Measurements from ENCODE around the gene GLTPD2. TPM values are rescaled to one million over a fixed set of nuclear protein-coding genes. Genes with fewer than 3 reads are reported as not detected.

Gene GLTPD2
- total RNA-seq, 1 experiment from 2014 or later, result not detected

DNA sequence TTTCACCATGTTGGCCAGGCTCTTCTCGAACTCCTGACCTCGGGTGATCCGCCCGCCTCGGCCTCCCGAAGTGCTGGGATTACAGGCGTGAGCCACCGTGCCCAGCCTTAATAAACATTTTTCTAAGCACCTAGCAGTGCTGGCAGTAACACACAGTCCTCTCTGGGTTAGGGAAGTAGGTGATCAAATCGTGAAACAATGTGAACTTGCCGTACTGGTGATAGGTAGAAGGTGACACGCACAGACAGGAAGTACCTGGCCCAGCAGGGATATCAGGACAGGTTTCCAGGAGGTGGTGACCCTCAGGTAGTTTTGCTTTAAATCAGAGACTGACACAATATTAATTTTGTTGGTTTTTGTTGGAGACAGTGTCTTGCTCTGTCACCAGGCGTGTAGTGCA is 22.7 kb downstream of the GLTPD2 start:
- H3K27ac ChIP-seq (ENCODE audit: low read depth, low read length, poor library complexity, severe bottlenecking), result no peak overlapping the region
- H3K4me3 ChIP-seq (ENCODE audit: low read depth, low read length, poor library complexity, severe bottlenecking), result no peak overlapping the region
- no peak for DNase-seq (ENCODE audit: low spot score)
- intact Hi-C loops (cut with micrococcal nuclease; ENCODE audit: unreplicated experiment), result no loop called here
- ChIA-PET POLR2A (ENCODE audit: low non-redundant PET) (no interaction called here), CTCF (no interaction called here)
- BruUV-seq (replicated peaks), result no TSS peak
- peaks cover 4% of the 10 kb centered on the region for H3K4me1 ChIP-seq (ENCODE audit: insufficient read depth, low read length, poor library complexity, severe bottlenecking)
- H3K36me3 ChIP-seq (ENCODE audit: insufficient read depth, low read length, poor library complexity, severe bottlenecking), result no peaks in the 10 kb centered on the region
- no peaks in the 10 kb centered on the region for H3K27me3 ChIP-seq (replicated peaks; ENCODE audit: insufficient read depth, low read depth, low read length, poor library complexity)
- no peaks in the 10 kb centered on the region for H3K9me3 ChIP-seq (ENCODE audit: low read depth, low read length, poor library complexity, severe bottlenecking)
- no peak for TF ChIP-seq EZH2 (IDR thresholded peaks at IDR 0.05; ENCODE audit: borderline replicate concordance, low read depth, low read length, poor library complexity, severe bottlenecking)
- TF ChIP-seq, protein P1, sequence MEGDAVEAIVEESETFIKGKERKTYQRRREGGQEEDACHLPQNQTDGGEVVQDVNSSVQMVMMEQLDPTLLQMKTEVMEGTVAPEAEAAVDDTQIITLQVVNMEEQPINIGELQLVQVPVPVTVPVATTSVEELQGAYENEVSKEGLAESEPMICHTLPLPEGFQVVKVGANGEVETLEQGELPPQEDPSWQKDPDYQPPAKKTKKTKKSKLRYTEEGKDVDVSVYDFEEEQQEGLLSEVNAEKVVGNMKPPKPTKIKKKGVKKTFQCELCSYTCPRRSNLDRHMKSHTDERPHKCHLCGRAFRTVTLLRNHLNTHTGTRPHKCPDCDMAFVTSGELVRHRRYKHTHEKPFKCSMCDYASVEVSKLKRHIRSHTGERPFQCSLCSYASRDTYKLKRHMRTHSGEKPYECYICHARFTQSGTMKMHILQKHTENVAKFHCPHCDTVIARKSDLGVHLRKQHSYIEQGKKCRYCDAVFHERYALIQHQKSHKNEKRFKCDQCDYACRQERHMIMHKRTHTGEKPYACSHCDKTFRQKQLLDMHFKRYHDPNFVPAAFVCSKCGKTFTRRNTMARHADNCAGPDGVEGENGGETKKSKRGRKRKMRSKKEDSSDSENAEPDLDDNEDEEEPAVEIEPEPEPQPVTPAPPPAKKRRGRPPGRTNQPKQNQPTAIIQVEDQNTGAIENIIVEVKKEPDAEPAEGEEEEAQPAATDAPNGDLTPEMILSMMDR (conservative IDR thresholded peaks at IDR 0.05; ENCODE audit: low read depth, low read length), result no peak

DNA sequence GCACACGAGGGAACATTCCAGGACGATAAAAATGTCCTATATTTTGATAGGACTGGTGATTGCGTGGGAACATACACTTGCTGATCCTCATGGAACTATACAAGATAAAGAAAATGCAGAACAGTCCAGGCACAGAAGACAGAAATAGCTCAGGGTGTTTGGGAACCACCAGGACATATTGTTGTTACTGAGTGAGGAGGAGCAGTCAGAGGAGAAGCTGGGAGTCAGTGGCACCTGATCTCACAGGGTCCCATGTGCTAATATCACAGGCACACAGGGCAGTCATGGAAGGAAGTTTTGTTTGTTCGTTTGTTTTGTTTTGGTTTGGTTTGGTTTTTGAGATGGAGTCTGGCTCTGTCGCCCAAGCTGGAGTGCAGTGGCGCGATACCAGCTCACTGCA is 23.9 kb downstream of the GLTPD2 start:
- Histone ChIP-seq H3K4me3 (ENCODE audit: low read depth, low read length, poor library complexity, severe bottlenecking) (no peak overlapping the region), H3K4me1 (ENCODE audit: insufficient read depth, low read length, poor library complexity, severe bottlenecking) (peaks cover 2% of the 10 kb centered on the region), H3K36me3 (ENCODE audit: insufficient read depth, low read length, poor library complexity, severe bottlenecking) (no peaks in the 10 kb centered on the region), H3K27ac (ENCODE audit: low read depth, low read length, poor library complexity, severe bottlenecking) (no peak overlapping the region), H3K27me3 (replicated peaks; ENCODE audit: insufficient read depth, low read depth, low read length, poor library complexity) (no peaks in the 10 kb centered on the region), H3K9me3 (ENCODE audit: low read depth, low read length, poor library complexity, severe bottlenecking) (no peaks in the 10 kb centered on the region)
- BruUV-seq (replicated peaks), result no TSS peak
- intact Hi-C loops (cut with micrococcal nuclease; ENCODE audit: unreplicated experiment), result no loop called here
- CTCF ChIA-PET, result no interaction called here
- POLR2A ChIA-PET (ENCODE audit: low non-redundant PET), result no interaction called here
- DNase-seq (ENCODE audit: low spot score), result no peak
- TF ChIP-seq, protein P1 (conservative IDR thresholded peaks at IDR 0.05; ENCODE audit: low read depth, low read length), result no peak
- no peak for TF ChIP-seq EZH2 (IDR thresholded peaks at IDR 0.05; ENCODE audit: borderline replicate concordance, low read depth, low read length, poor library complexity, severe bottlenecking)

DNA sequence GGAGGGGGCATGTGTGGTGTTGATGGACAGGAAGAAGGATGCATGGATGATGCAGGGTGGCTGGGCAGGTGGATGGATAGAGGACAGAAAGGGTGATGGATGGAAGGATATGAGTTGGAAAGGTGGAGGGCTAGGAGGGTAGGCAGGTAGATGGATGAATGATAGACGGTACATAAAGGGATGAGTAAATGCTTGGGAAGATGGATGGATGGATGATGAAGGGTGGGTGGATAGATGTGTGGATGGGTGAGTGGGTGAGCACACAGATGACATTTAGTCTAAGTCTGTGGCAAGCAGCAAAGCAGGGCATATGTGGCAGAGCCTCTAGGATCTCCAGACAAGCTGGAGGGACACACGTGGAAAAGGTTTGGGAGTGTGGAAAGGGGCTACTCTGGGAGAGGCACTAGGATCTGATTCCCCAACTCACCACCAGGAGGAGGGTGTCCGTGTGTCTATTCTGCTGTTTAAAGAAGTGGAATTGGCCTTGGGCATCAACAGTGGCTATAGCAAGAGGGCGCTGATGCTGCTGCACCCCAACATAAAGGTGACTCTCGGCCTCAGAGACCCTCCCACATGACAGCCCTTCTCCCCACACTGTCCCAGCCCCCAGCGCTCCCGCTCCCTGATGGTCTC is 26.4 kb downstream of the GLTPD2 start:
- H3K27me3 ChIP-seq (replicated peaks; ENCODE audit: insufficient read depth, low read depth, low read length, poor library complexity), result no peaks in the 10 kb centered on the region
- no peak for TF ChIP-seq EZH2 (IDR thresholded peaks at IDR 0.05; ENCODE audit: borderline replicate concordance, low read depth, low read length, poor library complexity, severe bottlenecking)
- TF ChIP-seq, protein P1 (conservative IDR thresholded peaks at IDR 0.05; ENCODE audit: low read depth, low read length), result peak; percentile 52
- H3K27ac ChIP-seq (ENCODE audit: low read depth, low read length, poor library complexity, severe bottlenecking), result no peak overlapping the region
- BruUV-seq (replicated peaks), result no TSS peak
- H3K9me3 ChIP-seq (ENCODE audit: low read depth, low read length, poor library complexity, severe bottlenecking), result no peaks in the 10 kb centered on the region
- CTCF ChIA-PET, result no interaction called here
- POLR2A ChIA-PET (ENCODE audit: low non-redundant PET), result no interaction called here
- intact Hi-C loops (cut with micrococcal nuclease; ENCODE audit: unreplicated experiment), result no loop called here
- DNase-seq (ENCODE audit: low spot score), result no peak
- no peaks in the 10 kb centered on the region for H3K36me3 ChIP-seq (ENCODE audit: insufficient read depth, low read length, poor library complexity, severe bottlenecking)
- H3K4me3 ChIP-seq (ENCODE audit: low read depth, low read length, poor library complexity, severe bottlenecking), result no peak overlapping the region
- H3K4me1 ChIP-seq (ENCODE audit: insufficient read depth, low read length, poor library complexity, severe bottlenecking), result no peaks in the 10 kb centered on the region

Measured in A673 (cell line).